Measurements from ENCODE around the gene MGAT4A. TPM values are rescaled to one million over a fixed set of nuclear protein-coding genes. Genes with fewer than 3 reads are reported as not detected.

Gene MGAT4A
- total RNA-seq, 2 donors from 2014 or later = 13.2 to 37.4 TPM

DNA sequence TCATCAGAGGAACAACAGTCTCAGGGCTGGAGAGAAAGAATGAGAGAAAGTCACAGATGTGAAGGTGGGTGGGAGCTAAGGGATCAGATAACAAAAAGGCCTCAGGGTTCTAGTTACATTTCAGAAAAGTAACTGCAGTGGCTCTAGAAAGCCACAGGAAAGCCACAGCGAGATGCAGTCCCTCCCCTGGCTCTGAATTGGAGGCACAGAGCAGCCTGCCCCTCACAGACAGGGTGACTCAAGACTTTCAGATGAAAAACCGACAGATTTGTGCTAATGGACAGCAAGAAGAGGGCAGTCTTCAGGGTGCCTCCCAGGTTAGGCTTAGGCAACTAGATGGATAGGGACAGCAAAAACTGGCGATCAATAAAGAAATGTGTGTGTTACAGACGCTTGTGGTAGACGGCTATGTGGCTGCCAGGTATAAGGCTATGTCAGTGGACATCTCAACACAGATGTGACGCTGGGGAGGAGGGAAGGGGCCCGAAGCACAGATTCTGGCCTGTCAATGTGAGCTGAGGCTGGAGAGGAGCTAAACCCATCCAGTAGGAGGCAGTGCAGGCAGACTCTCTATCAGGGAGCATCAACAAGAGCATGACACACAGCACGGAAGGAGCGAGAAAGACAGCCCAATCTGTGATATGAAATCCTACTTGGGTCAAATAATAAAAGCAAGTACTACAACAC is 96.4 kb downstream of the MGAT4A start:
- Histone ChIP-seq H3K4me1 (no peaks in the 10 kb centered on the region), H3K27ac (no peak overlapping the region), H3K36me3 (peaks cover 39% of the 10 kb centered on the region), H3K27me3 (no peaks in the 10 kb centered on the region), H3K4me3 (no peak overlapping the region), H3K9me3 (no peaks in the 10 kb centered on the region)
- TF ChIP-seq, protein P1, sequence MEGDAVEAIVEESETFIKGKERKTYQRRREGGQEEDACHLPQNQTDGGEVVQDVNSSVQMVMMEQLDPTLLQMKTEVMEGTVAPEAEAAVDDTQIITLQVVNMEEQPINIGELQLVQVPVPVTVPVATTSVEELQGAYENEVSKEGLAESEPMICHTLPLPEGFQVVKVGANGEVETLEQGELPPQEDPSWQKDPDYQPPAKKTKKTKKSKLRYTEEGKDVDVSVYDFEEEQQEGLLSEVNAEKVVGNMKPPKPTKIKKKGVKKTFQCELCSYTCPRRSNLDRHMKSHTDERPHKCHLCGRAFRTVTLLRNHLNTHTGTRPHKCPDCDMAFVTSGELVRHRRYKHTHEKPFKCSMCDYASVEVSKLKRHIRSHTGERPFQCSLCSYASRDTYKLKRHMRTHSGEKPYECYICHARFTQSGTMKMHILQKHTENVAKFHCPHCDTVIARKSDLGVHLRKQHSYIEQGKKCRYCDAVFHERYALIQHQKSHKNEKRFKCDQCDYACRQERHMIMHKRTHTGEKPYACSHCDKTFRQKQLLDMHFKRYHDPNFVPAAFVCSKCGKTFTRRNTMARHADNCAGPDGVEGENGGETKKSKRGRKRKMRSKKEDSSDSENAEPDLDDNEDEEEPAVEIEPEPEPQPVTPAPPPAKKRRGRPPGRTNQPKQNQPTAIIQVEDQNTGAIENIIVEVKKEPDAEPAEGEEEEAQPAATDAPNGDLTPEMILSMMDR (IDR thresholded peaks at IDR 0.05) = no peak
- no peak for DNase-seq (ENCODE audit: low spot score)

- peaks cover 39% of the 10 kb centered on the region for H3K36me3 ChIP-seq
These were observed 98.6 kb downstream of the MGAT4A start for GRCh38 chr2:98632351-98632750.

GRCh38 chr2:98623657-98624056 is 107.3 kb downstream of the MGAT4A start:
- H3K36me3 ChIP-seq = peaks cover 16% of the 10 kb centered on the region
- H3K27ac ChIP-seq = no peak overlapping the region
- DNase-seq (ENCODE audit: low spot score) = no peak
- no peaks in the 10 kb centered on the region for H3K4me1 ChIP-seq
- no peaks in the 10 kb centered on the region for H3K9me3 ChIP-seq
- H3K4me3 ChIP-seq = no peak overlapping the region
- H3K27me3 ChIP-seq = no peaks in the 10 kb centered on the region
- TF ChIP-seq, protein P1 (IDR thresholded peaks at IDR 0.05) = no peak

More at GRCh38 chr2:98632351-98632750, 98.6 kb downstream of the MGAT4A start:
- no peaks in the 10 kb centered on the region for H3K4me1 ChIP-seq
- no peaks in the 10 kb centered on the region for H3K9me3 ChIP-seq
- no peak overlapping the region for H3K4me3 ChIP-seq
- no peaks in the 10 kb centered on the region for H3K27me3 ChIP-seq
- DNase-seq (ENCODE audit: low spot score) = no peak
- TF ChIP-seq, protein P1 (IDR thresholded peaks at IDR 0.05) = no peak
- H3K27ac ChIP-seq = no peak overlapping the region

DNA sequence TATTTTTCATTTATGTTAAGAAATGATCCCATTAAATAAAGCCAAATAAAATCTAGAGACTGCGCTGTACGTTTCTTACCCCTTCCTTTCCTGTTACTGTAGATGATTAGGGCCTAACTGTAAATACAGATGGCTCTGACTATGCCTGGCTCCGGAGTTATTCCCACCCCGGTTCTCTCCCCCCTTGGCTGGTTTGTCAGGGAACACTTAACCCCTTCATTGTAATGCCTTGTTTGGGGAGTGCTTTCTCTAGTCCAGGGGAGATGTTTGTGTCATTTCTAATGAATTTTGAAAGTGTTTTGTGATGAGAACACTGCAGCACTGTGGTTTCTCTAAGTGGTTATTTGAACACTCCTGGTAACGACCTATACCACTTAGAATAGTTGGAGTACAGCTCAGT is 113.8 kb downstream of the MGAT4A start:
- no peak overlapping the region for H3K4me3 ChIP-seq
- no peaks in the 10 kb centered on the region for H3K9me3 ChIP-seq
- no peak for DNase-seq (ENCODE audit: low spot score)
- peaks cover 70% of the 10 kb centered on the region for H3K36me3 ChIP-seq
- no peaks in the 10 kb centered on the region for H3K4me1 ChIP-seq
- TF ChIP-seq, protein P1 (IDR thresholded peaks at IDR 0.05) = no peak
- H3K27ac ChIP-seq = no peak overlapping the region
- H3K27me3 ChIP-seq = no peaks in the 10 kb centered on the region

DNA sequence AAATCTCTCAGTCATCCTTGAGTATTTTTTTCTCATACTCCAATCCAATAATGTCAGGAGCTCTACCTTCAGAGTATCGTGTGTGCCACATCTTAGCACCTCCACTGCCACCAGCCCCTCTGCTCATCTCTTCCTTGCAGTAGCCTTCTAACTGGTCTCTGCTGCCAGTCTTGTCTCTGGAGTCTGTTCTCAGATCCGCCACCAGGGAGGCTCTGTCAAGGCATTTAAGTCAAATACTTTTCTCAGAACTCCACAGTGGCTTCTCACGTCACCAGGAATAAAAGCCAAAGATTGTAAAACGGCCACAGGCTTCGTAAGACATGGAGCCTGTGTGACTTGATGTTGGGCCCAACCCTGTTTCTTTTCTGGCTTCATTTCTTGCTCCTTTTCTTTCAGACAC is 115.5 kb downstream of the MGAT4A start:
- Histone ChIP-seq H3K4me1 (peaks cover 0 to 14% of the 10 kb centered on the region in 2 donors), H3K27me3 (no peaks in the 10 kb centered on the region), H3K27ac (no peak overlapping the region), H3K9me3 (no peaks in the 10 kb centered on the region), H3K4me3 (no peak overlapping the region), H3K36me3 (peaks cover 79% of the 10 kb centered on the region)
- DNase-seq (ENCODE audit: low spot score) = no peak
- TF ChIP-seq, protein P1 (IDR thresholded peaks at IDR 0.05) = no peak

All from right atrium auricular region (tissue), 2 donors.